Stimulated activated CD8-positive, alpha-beta memory T cell treated with anti-CD3 and anti-CD28 coated beads, Interleukin-2, amount 100 ng/mL, for 48 hours (primary cell): ENCODE results near the gene SLC12A7.

Source experiments
- DNase-seq, 2 donors: peaks; one replicate each; pipeline ENCODE4 v3.0.0-alpha.2; 2020; ENCODE audit warnings: low read depth in 2 of 2

Gene SLC12A7

GRCh38 chr5:1125030-1125357, 13.1 kb upstream of the SLC12A7 start:
- no peak for DNase-seq

GRCh38 chr5:1124205-1125029, 12.6 kb upstream of the SLC12A7 start:
- DNase-seq = no peak

- no peak for DNase-seq
Observed at GRCh38 chr5:1123418-1124147, 11.7 kb upstream of the SLC12A7 start.

GRCh38 chr5:1122511-1123294, 10.8 kb upstream of the SLC12A7 start:
- DNase-seq = no peak

GRCh38 chr5:1121891-1122290, 10.0 kb upstream of the SLC12A7 start:
- no peak for DNase-seq

GRCh38 chr5:1121044-1121443, 9.2 kb upstream of the SLC12A7 start:
- no peak for DNase-seq

- no peak for DNase-seq
Observed at GRCh38 chr5:1120236-1120999, 8.6 kb upstream of the SLC12A7 start.

- no peak for DNase-seq
Observed at GRCh38 chr5:1119312-1119831, 7.5 kb upstream of the SLC12A7 start.

GRCh38 chr5:1118738-1119137, 6.9 kb upstream of the SLC12A7 start:
- no peak for DNase-seq

- no peak for DNase-seq
Observed at GRCh38 chr5:1118231-1118698, 6.4 kb upstream of the SLC12A7 start.

- DNase-seq = no peak
Observed at GRCh38 chr5:1116977-1117376, 5.1 kb upstream of the SLC12A7 start.

- no peak for DNase-seq
Observed at GRCh38 chr5:1116109-1116740, 4.4 kb upstream of the SLC12A7 start.

GRCh38 chr5:1115123-1115815, 3.4 kb upstream of the SLC12A7 start:
- DNase-seq = no peak

- no peak for DNase-seq
Observed at GRCh38 chr5:1113805-1114586, 2.1 kb upstream of the SLC12A7 start.

- no peak for DNase-seq
Observed at GRCh38 chr5:1113332-1113690, 1.4 kb upstream of the SLC12A7 start.

GRCh38 chr5:1112596-1113331, 901 bp upstream of the SLC12A7 start:
- no peak for DNase-seq

GRCh38 chr5:1111241-1111726, 579 bp downstream of the SLC12A7 start:
- no peak for DNase-seq

GRCh38 chr5:1110307-1111240, 1.3 kb downstream of the SLC12A7 start:
- DNase-seq = no peak
